ENCODE results near the gene SMYD2. TPM values are rescaled to one million over a fixed set of nuclear protein-coding genes. Genes with fewer than 3 reads are reported as not detected.
A peak's percentile ranks its signal among the peaks of the same experiment; 100 is the strongest.

The SMYD2 gene
- total and polyA plus RNA-seq, 2 experiments from 2014 or later: 34.9 to 52.1 TPM

DNA sequence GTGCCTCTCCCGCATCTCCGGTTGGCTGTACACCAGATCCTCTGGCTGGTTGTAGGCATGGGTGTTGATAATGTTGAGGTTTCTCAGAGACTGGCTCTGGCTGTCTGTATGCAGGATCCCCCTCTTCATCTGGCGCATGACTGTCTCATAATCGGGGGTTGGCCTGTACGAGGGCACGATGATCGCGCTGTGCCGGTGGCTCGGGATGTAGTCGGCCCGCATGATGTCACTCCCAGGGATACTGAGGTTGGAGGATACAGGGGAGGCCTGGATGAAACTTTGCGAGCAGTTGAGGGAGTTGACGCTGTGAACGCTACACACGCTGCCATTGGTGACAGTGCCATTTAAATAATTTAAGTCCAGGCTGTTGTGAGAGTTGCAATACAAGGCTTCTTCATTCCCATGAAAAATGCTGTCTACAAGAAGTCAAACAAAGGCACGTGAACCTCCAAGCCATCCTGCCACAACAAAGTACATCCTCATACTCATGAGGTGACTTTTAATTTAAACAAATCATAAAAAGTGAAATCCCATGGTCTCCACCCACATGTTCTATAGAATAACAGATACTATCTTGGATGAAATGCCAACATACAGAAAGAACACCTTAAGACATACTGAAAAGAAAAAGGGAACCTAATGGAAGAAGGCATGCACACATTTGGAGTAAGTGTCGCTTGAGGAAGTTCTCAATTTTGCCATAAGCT is 103.6 kb downstream of the SMYD2 start:
- no peak overlapping the region for H3K4me3 ChIP-seq
- H4K20me1 ChIP-seq (ENCODE audit: insufficient read depth): no peaks in the 10 kb centered on the region
- peaks cover 59% of the 10 kb centered on the region for H3K36me3 ChIP-seq (ENCODE audit: low read depth)
- TF ChIP-seq EZH2phosphoT487 (IDR thresholded peaks at IDR 0.05; ENCODE audit: insufficient read depth, low read depth): no peak
- no peak for TF ChIP-seq EZH2 (IDR thresholded peaks at IDR 0.05; ENCODE audit: insufficient read depth, poor library complexity, severe bottlenecking)
- H3K9me2 ChIP-seq (ENCODE audit: insufficient read depth): no peaks in the 10 kb centered on the region
- H2AFZ ChIP-seq: no peak overlapping the region
- no peak overlapping the region for H3K9ac ChIP-seq
- DNase-seq: no peak
- no peak overlapping the region for H3K4me2 ChIP-seq (ENCODE audit: unreplicated experiment)
- WGBS, 2 experiments (ENCODE audit: low coverage in 1 of 2, low lambda C conversion rate in 2 of 2, missing lambda C conversion rate in 2 of 2): 96 to 97% methylated on average over 18 of the region's 18 CpGs
- no peaks in the 10 kb centered on the region for H3K27me3 ChIP-seq (replicated peaks; ENCODE audit: insufficient read depth)
- in situ Hi-C loops (cut with MboI): no loop called here
- no peak overlapping the region for H3K27ac ChIP-seq
- no peaks in the 10 kb centered on the region for H3K9me3 ChIP-seq (ENCODE audit: low read depth)
- peaks cover 61% of the 10 kb centered on the region for H3K79me2 ChIP-seq (ENCODE audit: insufficient read depth)
- peaks cover 20% of the 10 kb centered on the region; the same call in 1 of the 2 replicates for H3F3A ChIP-seq (ENCODE audit: insufficient read depth)
- peaks cover 8% of the 10 kb centered on the region; the same call in 1 of the 2 replicates for H3K4me1 ChIP-seq (ENCODE audit: insufficient read depth)

DNA sequence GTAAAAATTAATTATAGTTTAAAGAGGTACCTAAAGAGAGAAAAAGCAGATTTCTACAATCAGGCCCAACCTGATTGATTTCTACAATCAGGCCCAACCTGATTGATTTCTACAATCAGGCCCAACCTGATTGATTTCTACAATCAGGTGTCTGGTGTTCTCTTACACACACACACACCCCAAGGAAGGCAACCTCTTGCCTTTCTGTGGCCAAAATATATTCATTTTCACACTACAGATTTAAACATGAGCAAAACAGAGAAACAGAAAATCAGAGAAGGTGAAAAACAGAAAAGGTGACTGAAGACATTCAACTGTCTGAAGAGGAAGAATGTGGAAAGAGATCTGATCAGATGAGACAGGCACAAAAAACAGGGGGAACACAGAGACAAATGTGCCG is 104.5 kb downstream of the SMYD2 start:
- no peak overlapping the region for H3K27ac ChIP-seq
- DNase-seq: no peak
- no peak overlapping the region for H3K4me2 ChIP-seq (ENCODE audit: unreplicated experiment)
- H3K4me1 ChIP-seq (ENCODE audit: insufficient read depth): peaks cover 8% of the 10 kb centered on the region; the same call in 1 of the 2 replicates
- H3K9me2 ChIP-seq (ENCODE audit: insufficient read depth): no peaks in the 10 kb centered on the region
- no peak for TF ChIP-seq EZH2phosphoT487 (IDR thresholded peaks at IDR 0.05; ENCODE audit: insufficient read depth, low read depth)
- no peak for TF ChIP-seq EZH2 (IDR thresholded peaks at IDR 0.05; ENCODE audit: insufficient read depth, poor library complexity, severe bottlenecking)
- H3F3A ChIP-seq (ENCODE audit: insufficient read depth): peaks cover 27% of the 10 kb centered on the region; the same call in 1 of the 2 replicates
- WGBS, 2 experiments (ENCODE audit: low coverage in 1 of 2, low lambda C conversion rate in 2 of 2, missing lambda C conversion rate in 2 of 2): 94 to 100% methylated on average over 1 of the region's 1 CpG
- no peak overlapping the region for H2AFZ ChIP-seq
- H3K79me2 ChIP-seq (ENCODE audit: insufficient read depth): peaks cover 56% of the 10 kb centered on the region
- no peaks in the 10 kb centered on the region for H3K9me3 ChIP-seq (ENCODE audit: low read depth)
- H3K4me3 ChIP-seq: no peak overlapping the region
- H4K20me1 ChIP-seq (ENCODE audit: insufficient read depth): no peaks in the 10 kb centered on the region
- H3K9ac ChIP-seq: no peak overlapping the region
- H3K36me3 ChIP-seq (ENCODE audit: low read depth): peaks cover 52% of the 10 kb centered on the region
- H3K27me3 ChIP-seq (replicated peaks; ENCODE audit: insufficient read depth): no peaks in the 10 kb centered on the region
- in situ Hi-C loops (cut with MboI): no loop called here

DNA sequence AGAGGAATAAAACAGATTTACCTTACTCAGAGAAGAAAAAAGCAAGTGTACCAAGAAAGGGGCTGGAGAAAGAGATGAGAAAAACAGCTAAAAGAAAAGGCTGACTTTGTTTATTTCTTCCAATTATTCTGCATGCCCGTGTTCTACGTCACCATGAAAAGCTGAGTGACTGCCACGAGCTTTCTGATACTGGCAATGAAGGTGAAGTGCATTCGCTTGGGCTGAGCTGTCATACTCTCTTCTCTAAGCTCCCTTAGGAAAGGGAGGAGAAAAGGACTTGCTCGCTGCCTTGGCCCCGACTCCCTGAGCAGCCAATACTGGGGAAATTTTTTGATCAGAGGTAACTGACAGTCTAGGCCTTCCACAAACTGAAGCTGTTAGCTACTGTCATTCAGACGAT is 105.4 kb downstream of the SMYD2 start:
- Histone ChIP-seq H3K4me2 (ENCODE audit: unreplicated experiment) (peak overlapping the region; percentile 40), H3K9me3 (ENCODE audit: low read depth) (no peaks in the 10 kb centered on the region), H3K79me2 (ENCODE audit: insufficient read depth) (peaks cover 56% of the 10 kb centered on the region), H3K27me3 (replicated peaks; ENCODE audit: insufficient read depth) (no peaks in the 10 kb centered on the region), H3K27ac (peak overlapping the region; percentile 71), H3K4me3 (peak overlapping the region; percentile 17; the same call in 1 of the 2 replicates), H3K4me1 (ENCODE audit: insufficient read depth) (peaks cover 8% of the 10 kb centered on the region; the same call in 1 of the 2 replicates), H3K9me2 (ENCODE audit: insufficient read depth) (no peaks in the 10 kb centered on the region), H3K36me3 (ENCODE audit: low read depth) (peaks cover 50% of the 10 kb centered on the region), H3F3A (ENCODE audit: insufficient read depth) (peaks cover 27% of the 10 kb centered on the region; the same call in 1 of the 2 replicates), H2AFZ (no peak overlapping the region), H3K9ac (peak overlapping the region; percentile 55), H4K20me1 (ENCODE audit: insufficient read depth) (no peaks in the 10 kb centered on the region)
- WGBS, 2 experiments (ENCODE audit: low coverage in 1 of 2, low lambda C conversion rate in 2 of 2, missing lambda C conversion rate in 2 of 2): 46 to 51% methylated on average over 7 of the region's 7 CpGs
- in situ Hi-C loops (cut with MboI): no loop called here
- TF ChIP-seq EZH2phosphoT487 (IDR thresholded peaks at IDR 0.05; ENCODE audit: insufficient read depth, low read depth) (no peak), EZH2 (IDR thresholded peaks at IDR 0.05; ENCODE audit: insufficient read depth, poor library complexity, severe bottlenecking) (no peak)
- DNase-seq: peak; percentile 33

All from GM23248 (cell line).